Cardiac muscle cell (in vitro differentiated cells and primary cell): ENCODE measurements around the gene SIPA1L2. TPM values are rescaled to one million over a fixed set of nuclear protein-coding genes. Genes with fewer than 3 reads are reported as not detected.
A peak's percentile ranks its signal among the peaks of the same experiment; 100 is the strongest.

Source experiments
- DNase-seq, 2 donors: peaks; one replicate each; pipeline versions ENCODE4 v3.0.0 to v3.0.0-alpha.2; 2010 to 2017; ENCODE audit warnings: low read depth in 1 of 2, low spot score in 1 of 2
- H3K27ac ChIP-seq: fragments of 200-600 bp; sonication (generic); 2 replicates; pipeline ENCODE4 v1.5.1; 2016
- H3K27me3 ChIP-seq: fragments of 200-600 bp; sonication (generic); 2 replicates; pipeline ENCODE4 v1.6.0; 2016; ENCODE audit warnings: control low read depth
- H3K36me3 ChIP-seq: fragments of 200-600 bp; sonication (generic); 2 replicates; pipeline ENCODE4 v1.5.1; 2016; ENCODE audit warnings: control low read depth
- H3K4me1 ChIP-seq: fragments of 200-600 bp; sonication (generic); 2 replicates; pipeline ENCODE4 v1.8.1; 2017; ENCODE audit warnings: low read depth, mild to moderate bottlenecking, mixed run types
- H3K4me3 ChIP-seq: fragments of 200-600 bp; sonication (generic); 2 replicates; pipeline ENCODE4 v1.5.1; 2016; ENCODE audit warnings: mild to moderate bottlenecking
- H3K9me3 ChIP-seq: fragments of 200-600 bp; sonication (generic); 2 replicates; pipeline ENCODE4 v1.5.1; 2017; ENCODE audit warnings: low read depth, mild to moderate bottlenecking, control low read depth
- polyA plus RNA-seq: library from polyadenylated mRNA; unstranded; fragments of >200 nt; fragmentation: Nextera tagmentation; extraction: Ambion mirVana; gene quantifications from 2 replicates; pipeline ENCODE4 v1.2.1, GENCODE V29; 2016
- total RNA-seq: library from RNA; depleted of rRNA; stranded (reverse); fragments of >200 nt; gene quantifications from 2 replicates; pipeline ENCODE4 v1.2.3, GENCODE V29; 2016
- TF ChIP-seq, protein P1 (sequence below): IDR thresholded peaks from 2 replicates; pipeline ENCODE4 v1.5.1; 2012; ENCODE audit warnings: low read depth, mild to moderate bottlenecking, low read length

The SIPA1L2 gene
- total and polyA plus RNA-seq, 2 experiments from 2014 or later = 57.1 to 143 TPM

DNA sequence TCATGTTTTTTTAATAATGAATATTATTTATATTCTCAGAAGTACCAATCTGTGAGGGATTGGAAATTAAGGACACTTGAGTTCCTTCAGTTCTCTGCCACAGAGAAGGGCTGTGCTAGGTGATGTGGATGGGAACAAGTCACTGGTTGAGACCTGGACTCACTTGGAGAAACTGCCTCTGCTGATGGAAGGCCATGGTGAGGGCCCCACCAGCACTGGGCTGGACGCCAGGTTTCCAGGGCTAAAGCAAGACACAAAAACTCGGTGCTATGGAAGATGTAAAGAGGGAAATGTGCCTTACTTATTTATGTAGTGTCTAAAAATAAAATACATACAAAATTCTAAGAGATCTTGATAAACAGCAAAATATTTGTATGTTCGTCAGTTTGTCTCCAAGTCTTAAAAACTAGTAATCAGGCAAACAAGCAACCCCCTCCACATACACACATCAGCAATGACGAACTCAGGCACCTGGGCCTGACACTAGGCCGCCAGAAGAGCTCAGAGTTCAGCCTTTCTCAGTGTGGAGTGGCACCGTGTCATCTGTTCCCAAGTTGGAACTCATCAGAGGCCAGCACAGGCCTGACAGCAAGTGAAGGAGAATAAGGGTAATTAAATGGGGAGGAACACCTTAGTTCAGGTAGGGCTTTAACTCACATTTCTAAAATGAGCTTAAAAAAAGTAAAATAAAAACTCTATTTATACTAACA lies 19.6 kb downstream of the SIPA1L2 start:
- TF ChIP-seq, protein P1, sequence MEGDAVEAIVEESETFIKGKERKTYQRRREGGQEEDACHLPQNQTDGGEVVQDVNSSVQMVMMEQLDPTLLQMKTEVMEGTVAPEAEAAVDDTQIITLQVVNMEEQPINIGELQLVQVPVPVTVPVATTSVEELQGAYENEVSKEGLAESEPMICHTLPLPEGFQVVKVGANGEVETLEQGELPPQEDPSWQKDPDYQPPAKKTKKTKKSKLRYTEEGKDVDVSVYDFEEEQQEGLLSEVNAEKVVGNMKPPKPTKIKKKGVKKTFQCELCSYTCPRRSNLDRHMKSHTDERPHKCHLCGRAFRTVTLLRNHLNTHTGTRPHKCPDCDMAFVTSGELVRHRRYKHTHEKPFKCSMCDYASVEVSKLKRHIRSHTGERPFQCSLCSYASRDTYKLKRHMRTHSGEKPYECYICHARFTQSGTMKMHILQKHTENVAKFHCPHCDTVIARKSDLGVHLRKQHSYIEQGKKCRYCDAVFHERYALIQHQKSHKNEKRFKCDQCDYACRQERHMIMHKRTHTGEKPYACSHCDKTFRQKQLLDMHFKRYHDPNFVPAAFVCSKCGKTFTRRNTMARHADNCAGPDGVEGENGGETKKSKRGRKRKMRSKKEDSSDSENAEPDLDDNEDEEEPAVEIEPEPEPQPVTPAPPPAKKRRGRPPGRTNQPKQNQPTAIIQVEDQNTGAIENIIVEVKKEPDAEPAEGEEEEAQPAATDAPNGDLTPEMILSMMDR = no peak
- no peaks in the 10 kb centered on the region for H3K9me3 ChIP-seq
- H3K4me3 ChIP-seq = no peak overlapping the region
- peak in 1 of 2 donors; percentile 45 for DNase-seq
- H3K36me3 ChIP-seq = no peaks in the 10 kb centered on the region
- H3K27me3 ChIP-seq = no peaks in the 10 kb centered on the region
- H3K27ac ChIP-seq = peak overlapping the region; percentile 3
- peaks cover 15% of the 10 kb centered on the region for H3K4me1 ChIP-seq

DNA sequence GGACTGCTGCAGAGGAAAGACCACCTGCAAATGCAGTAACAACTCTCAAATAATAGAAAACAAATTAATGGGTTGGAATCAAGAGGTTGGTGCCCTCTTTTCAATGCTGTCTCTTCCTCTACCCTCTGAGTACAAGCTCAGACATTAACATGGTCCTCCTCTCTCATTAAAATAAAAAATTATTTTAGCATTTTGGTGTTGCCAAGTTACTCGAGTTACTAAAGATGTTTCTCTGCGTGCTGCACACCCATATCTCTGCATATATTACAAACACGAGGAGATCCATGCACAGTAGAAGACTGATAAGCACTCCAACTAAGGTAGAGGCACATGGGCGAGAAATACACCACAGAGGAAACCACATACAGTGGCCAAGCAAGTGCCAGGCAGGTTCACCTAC lies 21.5 kb downstream of the SIPA1L2 start:
- Histone ChIP-seq H3K27me3 (no peaks in the 10 kb centered on the region), H3K9me3 (no peaks in the 10 kb centered on the region), H3K27ac (no peak overlapping the region), H3K4me3 (no peak overlapping the region), H3K4me1 (no peaks in the 10 kb centered on the region), H3K36me3 (no peaks in the 10 kb centered on the region)
- DNase-seq = no peak
- TF ChIP-seq, protein P1 = no peak

DNA sequence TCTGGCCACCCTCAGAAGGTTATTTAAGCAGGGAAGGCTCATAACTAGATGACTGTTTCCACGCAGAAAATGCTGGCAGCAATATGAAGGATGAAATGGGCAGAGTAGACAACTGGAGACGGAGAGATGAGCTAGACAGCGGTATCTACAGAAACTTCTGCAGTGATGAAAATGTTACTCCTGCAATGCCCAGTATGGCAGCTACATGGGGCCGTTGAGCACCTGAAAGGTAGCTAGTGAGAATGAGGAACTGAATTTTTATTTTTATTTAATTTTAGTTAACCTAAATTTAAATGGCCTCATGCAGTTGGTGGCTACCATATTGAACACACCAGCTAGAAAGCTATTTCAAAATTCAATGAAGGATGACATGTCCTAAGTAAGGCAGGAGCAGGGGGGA lies 27.3 kb downstream of the SIPA1L2 start:
- Histone ChIP-seq H3K9me3 (no peaks in the 10 kb centered on the region), H3K36me3 (no peaks in the 10 kb centered on the region), H3K4me3 (no peak overlapping the region), H3K27ac (no peak overlapping the region), H3K27me3 (no peaks in the 10 kb centered on the region), H3K4me1 (peaks cover 6% of the 10 kb centered on the region)
- TF ChIP-seq, protein P1 = peak; percentile 21
- no peak for DNase-seq

DNA sequence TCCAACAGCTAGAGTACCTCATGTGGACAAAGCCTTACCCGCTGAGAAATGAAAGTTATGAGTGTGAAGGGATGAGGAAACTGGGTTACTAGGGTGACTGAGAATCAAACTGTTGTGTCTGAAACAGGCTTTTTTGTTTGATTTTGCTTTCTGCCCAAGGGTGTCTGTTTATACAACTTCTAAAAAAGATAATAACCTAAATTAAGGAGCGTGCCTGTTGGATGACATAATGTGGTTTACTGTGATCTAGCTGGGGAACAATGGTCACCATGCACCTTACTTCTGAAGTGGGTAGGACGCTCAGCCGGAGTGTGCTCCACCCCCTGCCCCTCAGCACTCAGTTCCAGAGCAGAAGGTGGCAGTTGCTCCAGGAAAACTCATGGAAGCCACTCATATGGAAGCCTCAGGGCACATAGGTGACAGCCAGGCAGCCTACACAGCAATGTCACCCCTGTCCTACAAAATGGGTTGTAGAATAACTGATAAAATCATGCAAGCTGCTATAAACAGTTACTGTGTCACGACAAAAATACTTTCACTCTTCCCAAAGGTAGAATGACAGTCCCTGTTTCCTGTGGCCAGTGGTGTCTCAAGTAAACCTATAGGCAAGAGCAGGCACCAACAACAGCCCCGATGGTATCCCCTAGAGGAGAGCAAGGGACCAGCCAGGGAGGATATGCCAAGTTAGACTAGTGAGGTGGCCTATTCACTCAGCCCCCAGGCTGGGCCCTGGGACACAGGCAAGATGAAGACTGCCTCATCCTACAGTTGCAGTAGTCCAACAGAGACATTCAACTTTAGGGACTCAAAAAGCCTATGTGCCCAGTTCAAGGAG lies 29.3 kb downstream of the SIPA1L2 start:
- no peak overlapping the region for H3K27ac ChIP-seq

DNA sequence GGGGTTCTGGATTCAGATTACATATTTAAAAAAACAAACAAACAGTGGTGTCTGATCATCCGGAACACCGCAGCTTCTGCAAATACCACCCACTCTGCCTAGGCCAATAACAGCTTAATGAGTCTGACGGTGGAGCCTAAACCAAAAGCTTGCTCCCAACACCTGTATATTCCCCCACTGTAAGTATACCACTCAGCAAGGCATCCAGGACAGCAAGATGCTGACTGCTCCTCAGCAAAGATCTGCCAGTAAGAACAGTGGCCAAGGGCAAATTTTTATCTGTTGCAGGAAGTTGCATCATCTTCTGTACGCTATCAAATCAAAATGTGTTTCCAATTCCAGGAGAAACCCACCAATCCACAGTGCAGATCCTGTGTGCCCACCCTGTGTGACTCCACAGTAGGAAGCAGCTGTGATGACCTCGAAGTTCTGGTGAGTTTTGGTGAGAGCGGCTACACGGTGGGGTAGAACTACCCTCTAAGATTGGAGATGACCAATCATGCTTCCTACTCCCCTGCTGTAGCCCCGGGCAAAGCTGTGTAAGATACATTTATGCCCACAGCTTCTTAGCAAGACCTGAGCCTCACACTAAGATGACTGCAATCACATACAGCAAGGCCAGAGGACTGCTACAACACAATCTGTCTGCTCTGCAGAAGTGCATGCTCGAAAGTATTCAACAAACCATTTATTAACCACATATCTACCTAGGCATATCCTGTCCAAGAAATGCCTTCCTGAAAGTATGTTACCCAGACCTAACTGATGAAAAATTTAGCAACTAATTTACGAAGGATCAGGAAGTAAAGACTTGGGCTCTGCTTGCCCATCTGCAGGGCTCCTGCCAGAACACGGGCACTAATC lies 30.5 kb downstream of the SIPA1L2 start:
- no peak overlapping the region for H3K4me3 ChIP-seq
- H3K4me1 ChIP-seq = peaks cover 33% of the 10 kb centered on the region
- DNase-seq = no peak
- TF ChIP-seq, protein P1 = no peak
- no peaks in the 10 kb centered on the region for H3K27me3 ChIP-seq
- H3K9me3 ChIP-seq = no peaks in the 10 kb centered on the region
- no peaks in the 10 kb centered on the region for H3K36me3 ChIP-seq
- peak overlapping the region; percentile 25 for H3K27ac ChIP-seq

More for the DNA sequence above, 29.3 kb downstream of the SIPA1L2 start:
- H3K4me1 ChIP-seq = peaks cover 21% of the 10 kb centered on the region
- no peaks in the 10 kb centered on the region for H3K9me3 ChIP-seq
- no peak overlapping the region for H3K4me3 ChIP-seq
- DNase-seq = no peak
- TF ChIP-seq, protein P1 = no peak
- H3K27me3 ChIP-seq = no peaks in the 10 kb centered on the region
- no peaks in the 10 kb centered on the region for H3K36me3 ChIP-seq
